MCF 10A (cell line): ENCODE results near the gene PPARD. TPM values are rescaled to one million over a fixed set of nuclear protein-coding genes. Genes with fewer than 3 reads are reported as not detected.

Source experiments
- BruUV-seq: library from RNA; stranded (reverse); fragments of 400-500 nt; replicated peaks from 2 replicates; lab custom pipeline; 2021; lab: Mats Ljungman, UMichigan
- CTCF ChIA-PET: fragments of 300-600 bp; sonication (Branson Sonifier 250); formaldehyde crosslinking; extraction: SDS; loops from one replicate; lab custom pipeline; 2021; ENCODE audit warnings: antibody characterized with exemption, inconsistent platforms; lab: Yijun Ruan, JAX
- POLR2A ChIA-PET: fragments of 300-600, 350-650 bp; sonication (Branson Sonifier 250); formaldehyde crosslinking; extraction: SDS; loops from one replicate; lab custom pipeline; 2020; ENCODE audit warnings: antibody characterized with exemption, inconsistent platforms; lab: Yijun Ruan, JAX
- DNase-seq: peaks from one replicate; pipeline ENCODE4 v3.0.0-alpha.2; 2018; ENCODE audit not compliant: unreplicated experiment
- H3K27ac Mint-ChIP-seq: one replicate; pipeline ENCODE4 v1.8.0; 2022; ENCODE audit warnings: mild to moderate bottlenecking, low read depth, mixed read lengths; ENCODE audit not compliant: unreplicated experiment
- H3K27me3 Mint-ChIP-seq: one replicate; pipeline ENCODE4 v1.8.0; 2022; ENCODE audit warnings: mixed read lengths; ENCODE audit not compliant: insufficient read depth, unreplicated experiment
- H3K36me3 Mint-ChIP-seq: one replicate; pipeline ENCODE4 v1.8.0; 2022; ENCODE audit warnings: mild to moderate bottlenecking, moderate library complexity, mixed read lengths; ENCODE audit not compliant: insufficient read depth, unreplicated experiment
- H3K4me1 Mint-ChIP-seq: one replicate; pipeline ENCODE4 v1.8.0; 2022; ENCODE audit warnings: mixed read lengths; ENCODE audit not compliant: insufficient read depth, unreplicated experiment
- H3K4me3 Mint-ChIP-seq: one replicate; pipeline ENCODE4 v1.8.0; 2022; ENCODE audit warnings: mild to moderate bottlenecking, moderate library complexity, mixed read lengths; ENCODE audit not compliant: unreplicated experiment
- H3K9me3 Mint-ChIP-seq: one replicate; pipeline ENCODE4 v1.8.0; 2022; ENCODE audit warnings: mixed read lengths; ENCODE audit not compliant: unreplicated experiment
- intact Hi-C: fragments of 100-400 bp; cut with micrococcal nuclease; formaldehyde crosslinking; loops from 2 replicates; pipeline ENCODE4 v1.14.1; 2022
- total RNA-seq: library from RNA; stranded (reverse); gene quantifications from 2 replicates; pipeline ENCODE4 v1.2.3, GENCODE V29; 2022
- TF ChIP-seq, protein P1 (sequence below): fragments of 200-600 bp; IDR thresholded peaks from one replicate; pipeline ENCODE4 v1.8.0; 2022; ENCODE audit warnings: antibody characterized with exemption, mild to moderate bottlenecking; ENCODE audit not compliant: unreplicated experiment

PPARD gene
- total RNA-seq, 1 experiment from 2014 or later = 13.8 TPM

DNA sequence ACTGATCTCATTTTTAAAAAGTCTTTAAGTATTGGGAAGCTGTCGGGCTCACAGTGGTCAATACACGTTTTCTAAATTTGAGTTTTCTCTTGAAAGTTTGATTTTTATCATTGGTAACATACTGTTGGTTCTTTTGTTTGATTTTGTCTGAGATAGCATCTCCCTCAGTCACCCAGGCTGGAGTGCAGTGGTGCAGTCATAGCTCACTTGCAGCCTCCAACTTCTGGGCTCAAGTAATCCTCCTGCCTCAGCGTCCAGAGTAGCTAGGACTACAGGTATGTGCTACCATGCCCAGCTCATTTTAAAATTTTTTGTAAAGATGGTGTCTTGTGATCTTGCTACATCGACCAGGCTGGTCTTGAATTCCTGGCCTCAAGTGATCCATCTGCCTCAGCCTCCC, 9.1 kb downstream of the PPARD start:
- DNase-seq = no peak
- TF ChIP-seq, protein P1, sequence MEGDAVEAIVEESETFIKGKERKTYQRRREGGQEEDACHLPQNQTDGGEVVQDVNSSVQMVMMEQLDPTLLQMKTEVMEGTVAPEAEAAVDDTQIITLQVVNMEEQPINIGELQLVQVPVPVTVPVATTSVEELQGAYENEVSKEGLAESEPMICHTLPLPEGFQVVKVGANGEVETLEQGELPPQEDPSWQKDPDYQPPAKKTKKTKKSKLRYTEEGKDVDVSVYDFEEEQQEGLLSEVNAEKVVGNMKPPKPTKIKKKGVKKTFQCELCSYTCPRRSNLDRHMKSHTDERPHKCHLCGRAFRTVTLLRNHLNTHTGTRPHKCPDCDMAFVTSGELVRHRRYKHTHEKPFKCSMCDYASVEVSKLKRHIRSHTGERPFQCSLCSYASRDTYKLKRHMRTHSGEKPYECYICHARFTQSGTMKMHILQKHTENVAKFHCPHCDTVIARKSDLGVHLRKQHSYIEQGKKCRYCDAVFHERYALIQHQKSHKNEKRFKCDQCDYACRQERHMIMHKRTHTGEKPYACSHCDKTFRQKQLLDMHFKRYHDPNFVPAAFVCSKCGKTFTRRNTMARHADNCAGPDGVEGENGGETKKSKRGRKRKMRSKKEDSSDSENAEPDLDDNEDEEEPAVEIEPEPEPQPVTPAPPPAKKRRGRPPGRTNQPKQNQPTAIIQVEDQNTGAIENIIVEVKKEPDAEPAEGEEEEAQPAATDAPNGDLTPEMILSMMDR = no peak
- no TSS peak for BruUV-seq
- intact Hi-C loops = no loop called here
- peaks cover 79% of the 10 kb centered on the region for H3K36me3 Mint-ChIP-seq
- no peaks in the 10 kb centered on the region for H3K4me1 Mint-ChIP-seq
- CTCF ChIA-PET = interaction anchor here (0.6 to 1.9 kb wide), 5 partner anchors 10 to 99 kb away, joined by 3 to 5 read pairs (median 3); partner anchors contain the start of gene PPARD
- POLR2A ChIA-PET = no interaction called here
- no peaks in the 10 kb centered on the region for H3K9me3 Mint-ChIP-seq
- no peak overlapping the region for H3K27ac Mint-ChIP-seq
- H3K4me3 Mint-ChIP-seq = no peak overlapping the region
- no peaks in the 10 kb centered on the region for H3K27me3 Mint-ChIP-seq

DNA sequence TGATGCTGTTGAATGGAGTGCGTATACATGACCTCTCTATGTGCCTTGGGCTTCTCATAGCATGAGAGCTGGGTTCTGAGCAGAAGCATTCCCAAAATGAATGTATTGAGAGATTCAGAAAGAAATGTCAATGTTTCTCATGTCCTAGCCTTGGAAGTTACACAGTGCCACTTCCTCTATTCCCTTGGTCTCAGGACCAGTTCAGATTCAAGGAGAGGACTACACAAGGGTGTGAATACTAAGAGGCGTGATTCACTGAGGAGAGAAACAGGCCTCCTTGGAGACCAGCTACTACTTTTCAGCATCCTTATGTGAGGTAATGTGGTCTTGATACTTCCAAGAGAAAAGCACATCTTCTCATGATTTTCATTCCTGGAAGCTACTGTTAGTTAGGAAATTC, 10.4 kb downstream of the PPARD start:
- CTCF ChIA-PET = interaction anchor here (1.2 to 1.9 kb wide), 2 partner anchors 11 to 62 kb away, joined by 4 to 5 read pairs; partner anchors contain the start of gene PPARD
- H3K27ac Mint-ChIP-seq = no peak overlapping the region
- no TSS peak for BruUV-seq
- peaks cover 73% of the 10 kb centered on the region for H3K36me3 Mint-ChIP-seq
- no peaks in the 10 kb centered on the region for H3K27me3 Mint-ChIP-seq
- POLR2A ChIA-PET = no interaction called here
- H3K4me3 Mint-ChIP-seq = no peak overlapping the region
- TF ChIP-seq, protein P1 = no peak
- H3K9me3 Mint-ChIP-seq = no peaks in the 10 kb centered on the region
- intact Hi-C loops = no loop called here
- DNase-seq = no peak
- no peaks in the 10 kb centered on the region for H3K4me1 Mint-ChIP-seq

DNA sequence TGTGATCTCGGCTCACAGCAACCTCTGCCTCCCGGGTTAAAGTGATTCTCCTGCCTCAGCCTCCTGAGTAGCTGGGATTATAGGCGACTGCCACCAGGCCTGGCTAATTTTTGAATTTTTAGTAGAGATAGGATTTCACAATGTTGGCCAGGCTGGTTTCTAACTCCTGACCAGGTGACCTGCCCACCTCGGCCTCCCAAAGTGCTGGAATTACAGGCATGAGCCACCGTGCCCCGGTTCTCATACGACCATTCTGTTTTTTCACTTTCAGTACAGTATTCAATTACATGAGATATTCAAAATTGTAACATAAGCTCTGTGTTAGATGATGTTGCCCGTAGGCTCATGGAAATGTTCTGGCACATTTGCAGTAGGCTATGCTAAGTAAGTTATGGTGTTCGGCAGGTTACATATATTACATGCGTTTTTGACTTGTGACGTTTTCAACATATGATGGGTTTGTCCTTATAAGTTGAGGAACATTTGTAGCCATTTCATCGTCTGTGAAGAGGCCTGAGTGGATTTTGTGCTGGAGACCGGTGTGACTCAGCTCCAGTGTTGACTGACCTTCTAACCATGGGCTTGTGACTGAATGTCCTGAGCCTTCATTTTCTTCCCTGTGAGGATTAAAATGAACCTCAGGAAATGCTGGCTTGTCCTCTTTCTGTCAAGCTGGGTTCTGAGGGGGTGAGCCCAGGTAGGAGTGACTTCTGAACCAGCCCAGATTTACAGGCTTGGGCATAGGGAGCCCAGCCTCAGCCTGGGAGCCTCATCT, 12.2 kb downstream of the PPARD start:
- TF ChIP-seq, protein P1 = no peak
- intact Hi-C loops = no loop called here
- DNase-seq = no peak
- Mint-ChIP-seq H3K27me3 (no peaks in the 10 kb centered on the region), H3K9me3 (no peaks in the 10 kb centered on the region), H3K4me1 (no peaks in the 10 kb centered on the region), H3K4me3 (no peak overlapping the region), H3K27ac (no peak overlapping the region), H3K36me3 (peaks cover 66% of the 10 kb centered on the region)
- ChIA-PET CTCF (interaction anchor here (0.6 to 1.2 kb wide), 2 partner anchors 17 to 259 kb away, joined by 4 read pairs; no protein-coding TSS in a partner anchor), POLR2A (interaction anchor here (0.7 kb wide), 1 partner anchor 8 kb away, joined by 3 read pairs; no protein-coding TSS in a partner anchor)
- BruUV-seq = no TSS peak

DNA sequence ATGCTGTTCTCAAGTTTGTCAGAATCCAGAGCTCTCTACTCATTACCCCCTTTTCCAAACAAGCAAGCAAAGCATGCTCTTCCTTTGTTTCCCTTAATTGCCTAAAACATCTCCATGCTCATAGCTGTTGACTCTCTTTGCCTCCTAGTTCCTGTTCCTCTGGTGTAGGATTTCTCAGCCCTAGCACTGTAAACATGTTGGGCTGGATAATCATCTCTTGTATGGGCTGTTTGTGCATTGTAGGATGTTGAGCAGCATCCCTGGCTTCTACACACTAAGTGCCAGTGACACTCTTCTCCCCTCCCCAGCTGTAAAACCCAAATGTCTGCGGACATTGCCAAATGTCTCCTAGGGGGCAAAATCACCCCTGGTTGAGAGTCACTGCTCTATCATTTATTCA, 14.0 kb downstream of the PPARD start:
- Mint-ChIP-seq H3K4me1 (no peaks in the 10 kb centered on the region), H3K9me3 (no peaks in the 10 kb centered on the region), H3K4me3 (no peak overlapping the region), H3K27ac (no peak overlapping the region), H3K27me3 (no peaks in the 10 kb centered on the region), H3K36me3 (peaks cover 49% of the 10 kb centered on the region)
- TF ChIP-seq, protein P1 = no peak
- DNase-seq = no peak
- intact Hi-C loops = no loop called here
- POLR2A ChIA-PET = interaction anchor here (0.5 kb wide), 1 partner anchor 187 kb away, joined by 3 read pairs; no protein-coding TSS in a partner anchor
- BruUV-seq = no TSS peak
- CTCF ChIA-PET = interaction anchor here (0.8 to 1.0 kb wide), 2 partner anchors 13 to 14 kb away, joined by 3 read pairs; partner anchors contain the start of gene PPARD
